ENCODE measurements around the gene POLN.

- TF ChIP-seq REST (IDR thresholded peaks at IDR 0.05; ENCODE audit: insufficient read depth in 1 of 2, low read depth in 2 of 2, low read length in 2 of 2) (no peak), TAF1 (IDR thresholded peaks at IDR 0.05; ENCODE audit: borderline replicate concordance, insufficient read depth, low read length) (no peak), POLR2AphosphoS5 (IDR thresholded peaks at IDR 0.05; ENCODE audit: low read depth, low read length) (no peak), SIN3A (IDR thresholded peaks at IDR 0.05; ENCODE audit: borderline replicate concordance, insufficient read depth, low read length) (no peak), FOXP2 (optimal IDR thresholded peaks at IDR 0.05; ENCODE audit: borderline replicate concordance, extremely low read depth, extremely low read length, insufficient read depth) (no peak)
Observed at GRCh38 chr4:2062808-2063524, 179.0 kb downstream of the POLN start.
